ENCODE data around the gene USP11. TPM values are rescaled to one million over a fixed set of nuclear protein-coding genes. Genes with fewer than 3 reads are reported as not detected.

The USP11 gene
- total and polyA plus RNA-seq, 8 donors = 36.2 to 126 (median 113) TPM

GRCh38 chrX:47264483-47265173 lies 31.8 kb downstream of the USP11 start:
- Histone ChIP-seq H3K4me1 (no peaks in the 10 kb centered on the region), H3K27ac (no peak overlapping the region), H3K36me3 (no peaks in the 10 kb centered on the region), H3K27me3 (no peaks in the 10 kb centered on the region), H3K4me3 (no peak overlapping the region), H3K9me3 (no peaks in the 10 kb centered on the region)
- no peak for DNase-seq
- no peak for TF ChIP-seq CTCF (IDR thresholded peaks at IDR 0.05)
- intact Hi-C loops (cut with DNase I) = no loop called here
- ATAC-seq = no peak

GRCh38 chrX:47266643-47267042 lies 33.8 kb downstream of the USP11 start:
- Histone ChIP-seq H3K27ac (no peak overlapping the region), H3K4me3 (no peak overlapping the region), H3K4me1 (no peaks in the 10 kb centered on the region), H3K36me3 (no peaks in the 10 kb centered on the region), H3K9me3 (no peaks in the 10 kb centered on the region), H3K27me3 (no peaks in the 10 kb centered on the region)
- DNase-seq (no peak), ATAC-seq (no peak)
- no peak for TF ChIP-seq CTCF (IDR thresholded peaks at IDR 0.05)
- intact Hi-C loops (cut with DNase I) = no loop called here

- no peak for ATAC-seq
- Histone ChIP-seq H3K9me3 (no peaks in the 10 kb centered on the region), H3K4me1 (no peaks in the 10 kb centered on the region), H3K27ac (no peak overlapping the region), H3K4me3 (no peak overlapping the region), H3K27me3 (peaks cover 0 to 3% of the 10 kb centered on the region in 2 donors), H3K36me3 (no peaks in the 10 kb centered on the region)
- no peak for TF ChIP-seq CTCF (IDR thresholded peaks at IDR 0.05)
- intact Hi-C loops (cut with DNase I) = no loop called here
- no peak for DNase-seq
Observed at GRCh38 chrX:47272013-47272408, 39.2 kb downstream of the USP11 start.

- no peak for ATAC-seq
- DNase-seq = no peak
- no peaks in the 10 kb centered on the region for H3K9me3 ChIP-seq
- no peaks in the 10 kb centered on the region for H3K36me3 ChIP-seq
- no peak for TF ChIP-seq CTCF (IDR thresholded peaks at IDR 0.05)
- peaks cover 0 to 3% of the 10 kb centered on the region in 2 donors for H3K27me3 ChIP-seq
- no peak overlapping the region for H3K27ac ChIP-seq
- intact Hi-C loops (cut with DNase I) = no loop called here
- no peak overlapping the region for H3K4me3 ChIP-seq
- no peaks in the 10 kb centered on the region for H3K4me1 ChIP-seq
Observed at GRCh38 chrX:47273011-47273730, 40.4 kb downstream of the USP11 start.

GRCh38 chrX:47278691-47279090 lies 45.9 kb downstream of the USP11 start:
- intact Hi-C loops (cut with DNase I) = no loop called here
- TF ChIP-seq CTCF (IDR thresholded peaks at IDR 0.05) = no peak
- peaks cover 0 to 3% of the 10 kb centered on the region in 2 donors for H3K27me3 ChIP-seq
- no peak overlapping the region for H3K4me3 ChIP-seq
- H3K36me3 ChIP-seq = no peaks in the 10 kb centered on the region
- H3K27ac ChIP-seq = no peak overlapping the region
- no peaks in the 10 kb centered on the region for H3K9me3 ChIP-seq
- DNase-seq (no peak), ATAC-seq (no peak)
- no peaks in the 10 kb centered on the region for H3K4me1 ChIP-seq
